Ramos (cell line): ENCODE results near the gene M1AP.

Experiments used
- in situ Hi-C: fragments of 300-500 bp; cut with MboI; formaldehyde crosslinking; loops from one replicate; pipeline ENCODE4 v1.14.3; 2022; ENCODE audit warnings: low sequenced_read_pairs; ENCODE audit not compliant: unreplicated experiment

Gene M1AP

DNA sequence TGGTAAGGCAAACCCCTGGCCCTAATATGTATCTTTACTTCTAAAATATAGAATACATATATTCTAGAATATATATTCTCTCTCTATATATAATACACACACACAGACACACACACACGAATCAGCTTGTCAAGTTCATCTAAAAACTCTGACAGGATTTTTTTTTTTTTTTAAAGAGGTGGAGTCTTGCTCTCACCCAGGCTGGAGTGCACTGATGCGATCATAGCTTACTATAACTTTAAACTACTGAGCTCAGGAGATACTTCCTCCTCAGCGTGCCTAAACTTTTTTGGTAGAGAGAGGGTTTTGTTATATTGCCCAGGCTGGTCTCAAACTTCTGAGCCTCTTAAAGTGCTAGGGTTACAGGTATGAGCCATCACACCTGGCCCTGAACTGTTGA lies 48.5 kb downstream of the M1AP start:
- in situ Hi-C loops, result no loop called here

- in situ Hi-C loops, result no loop called here
Observed at GRCh38 chr2:74597410-74597809, 50.7 kb downstream of the M1AP start.

DNA sequence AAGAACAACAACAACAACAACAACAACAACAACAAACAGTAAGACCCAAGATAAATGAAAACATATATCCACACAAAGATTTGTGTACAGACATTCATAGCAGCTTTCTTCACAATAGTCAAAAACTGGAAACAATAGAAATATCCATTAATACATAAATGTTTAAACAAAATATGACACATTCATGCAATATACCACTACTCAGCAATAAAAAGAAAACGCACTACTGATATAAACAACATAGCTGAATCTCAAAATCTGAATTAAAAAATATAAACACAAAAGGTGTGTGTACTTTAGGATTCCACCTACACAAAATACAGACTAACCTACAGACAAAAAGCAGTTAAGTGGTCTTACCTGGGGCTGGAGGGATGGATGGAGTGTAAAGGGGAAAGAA lies 51.5 kb downstream of the M1AP start:
- in situ Hi-C loops, result no loop called here

DNA sequence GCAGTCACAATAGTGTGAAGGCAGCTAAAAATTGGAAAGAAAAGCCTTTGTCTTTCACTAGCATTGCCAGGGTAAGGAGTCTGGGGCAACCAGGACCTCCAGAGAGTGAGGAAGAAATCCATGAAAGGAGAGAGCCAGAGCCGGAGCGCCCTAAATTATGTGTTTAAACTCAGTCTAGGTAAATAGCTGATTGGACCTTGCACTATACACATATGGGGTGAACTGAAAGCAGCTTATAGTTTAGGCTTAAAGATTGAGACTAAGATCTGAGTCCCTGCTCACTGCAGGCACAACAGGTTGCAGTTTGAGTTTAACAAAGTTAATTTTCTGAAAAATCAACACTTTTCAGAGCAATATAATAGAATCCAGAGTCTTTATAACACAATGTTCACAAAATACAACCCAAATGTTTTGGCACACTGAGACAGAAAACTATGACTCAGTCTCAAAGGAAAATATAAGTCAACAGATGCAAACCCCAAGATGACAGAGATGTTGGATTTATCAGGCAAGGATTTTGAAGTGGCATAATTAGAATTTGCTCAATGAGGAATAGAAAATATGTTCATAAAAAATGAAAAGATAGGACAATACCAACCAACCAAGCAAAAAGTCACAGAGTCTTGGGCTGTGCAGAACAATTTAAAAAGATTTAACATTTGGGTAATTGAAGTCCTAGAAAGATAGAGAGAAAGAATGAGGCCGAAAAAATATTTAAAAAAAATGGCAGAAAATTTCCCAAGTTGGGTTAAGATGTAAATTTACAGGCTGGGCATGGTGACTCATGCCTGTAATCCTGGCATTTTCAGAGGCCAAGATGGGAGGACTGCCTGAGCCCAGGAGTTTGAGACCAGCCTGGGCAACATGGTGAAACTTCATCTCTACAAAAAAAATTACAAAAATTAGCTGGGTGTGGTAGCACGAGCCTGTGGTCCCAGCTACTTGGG lies 54.0 kb downstream of the M1AP start:
- in situ Hi-C loops, result no loop called here

GRCh38 chr2:74588664-74589063 lies 59.5 kb downstream of the M1AP start:
- in situ Hi-C loops, result no loop called here

DNA sequence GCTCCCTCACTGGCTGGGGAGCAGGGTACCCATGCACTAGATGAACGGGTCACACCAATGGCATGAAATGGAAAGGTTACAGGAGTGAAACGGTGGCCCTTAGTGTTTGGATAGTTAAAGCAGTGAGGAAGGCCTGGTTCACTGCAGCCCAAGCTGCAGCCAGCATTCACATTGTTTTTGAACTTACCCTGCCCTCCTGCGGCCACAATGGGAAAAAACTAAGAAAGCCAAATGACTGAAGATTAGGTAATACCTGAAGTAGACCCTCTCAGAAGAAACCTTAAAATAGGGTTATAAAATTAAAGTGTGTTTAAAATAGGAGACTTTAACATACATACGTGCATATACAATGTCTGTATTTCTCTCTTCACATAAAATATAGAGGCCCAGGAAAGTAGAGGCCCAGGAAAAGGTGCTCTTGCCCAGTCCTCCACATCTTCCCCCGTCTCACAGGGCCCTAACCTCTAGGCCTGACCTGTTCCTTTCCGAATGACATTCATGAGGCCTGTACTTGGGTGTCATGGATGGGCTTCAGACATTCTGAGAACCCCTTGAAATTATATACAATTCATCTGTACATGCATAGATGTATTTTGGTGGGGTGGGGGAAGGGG lies 60.4 kb downstream of the M1AP start:
- in situ Hi-C loops, result no loop called here

DNA sequence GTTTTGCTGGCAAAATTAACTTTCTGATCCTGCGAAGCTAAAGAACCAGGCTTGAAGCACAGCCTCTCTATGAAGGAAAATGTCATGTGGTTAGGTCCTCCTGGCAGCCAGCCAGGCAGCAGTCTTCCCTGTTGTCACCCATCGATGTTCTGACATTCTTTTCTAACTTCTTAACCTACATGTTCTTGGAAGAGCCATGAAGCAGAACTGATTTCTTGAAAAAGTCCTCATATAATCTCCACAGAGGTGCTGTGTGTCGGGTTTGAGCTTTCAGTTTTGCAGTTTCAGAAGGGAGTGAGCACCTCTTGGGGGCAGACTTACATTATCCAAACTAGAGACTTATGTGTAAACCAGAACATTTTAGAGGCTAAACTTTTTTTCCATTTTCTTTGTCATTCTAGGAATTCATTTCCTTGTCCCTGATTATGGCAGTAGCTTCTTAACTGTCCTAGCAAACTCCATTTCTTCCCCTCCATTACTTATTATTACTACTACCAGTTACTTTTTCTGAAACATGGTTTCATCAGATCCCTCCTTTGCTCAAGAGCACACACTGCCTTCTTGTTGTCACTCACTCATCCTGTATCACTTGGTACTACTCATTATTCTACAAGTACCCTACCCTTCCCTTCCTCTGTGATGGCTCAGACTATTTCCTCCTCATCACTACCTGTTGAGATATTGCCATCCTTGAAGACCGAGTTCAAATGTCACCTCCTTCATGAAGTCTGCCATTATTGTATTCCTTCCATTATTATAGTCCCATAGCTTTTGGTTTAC lies 62.5 kb downstream of the M1AP start:
- in situ Hi-C loops, result no loop called here

DNA sequence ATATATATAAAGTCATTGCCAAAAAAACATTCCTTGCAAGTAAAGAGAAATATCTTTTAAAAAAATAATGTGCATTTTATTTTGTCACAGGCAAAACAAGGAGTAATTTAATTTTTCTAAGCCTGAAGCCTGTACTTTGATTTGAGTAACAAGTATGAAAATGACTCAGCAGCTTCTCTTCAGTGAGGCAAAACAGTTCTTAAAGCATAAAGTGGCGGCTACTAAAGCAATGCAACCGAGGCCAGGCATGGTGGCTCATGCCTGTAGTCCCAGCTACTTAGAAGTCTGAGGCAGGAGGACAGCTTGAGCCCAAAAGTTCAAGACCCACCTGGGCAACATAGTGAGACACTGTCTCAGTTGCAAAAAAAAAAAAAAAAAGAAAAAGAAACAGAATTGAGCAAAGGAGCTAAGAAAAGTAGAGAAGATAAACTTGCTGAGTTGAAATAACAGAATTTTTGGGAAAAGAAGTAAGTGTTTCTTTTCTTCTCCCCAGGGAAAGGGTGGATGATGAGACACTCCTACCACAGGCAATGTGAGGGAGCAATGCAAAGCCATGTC lies 64.0 kb downstream of the M1AP start:
- in situ Hi-C loops, result no loop called here

GRCh38 chr2:74583504-74583903 lies 64.6 kb downstream of the M1AP start:
- in situ Hi-C loops, result no loop called here

DNA sequence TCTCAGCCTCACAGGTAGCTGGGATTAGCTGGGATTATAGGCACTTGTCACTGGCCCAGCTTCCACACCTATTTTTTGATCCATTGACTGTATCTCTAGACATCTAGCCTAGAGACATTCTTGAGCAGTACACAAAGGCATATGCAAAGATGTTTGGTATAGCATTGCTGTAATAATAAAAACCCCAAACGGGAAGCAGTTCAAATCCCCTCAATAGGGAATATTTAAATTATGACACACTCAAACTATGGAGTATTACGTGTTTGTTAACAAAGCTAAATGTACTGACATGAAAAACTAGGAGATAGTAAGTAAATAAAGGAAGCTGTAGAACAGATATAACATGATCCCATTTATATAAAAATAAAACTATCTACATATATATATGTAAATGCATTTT lies 65.9 kb downstream of the M1AP start:
- in situ Hi-C loops, result no loop called here

DNA sequence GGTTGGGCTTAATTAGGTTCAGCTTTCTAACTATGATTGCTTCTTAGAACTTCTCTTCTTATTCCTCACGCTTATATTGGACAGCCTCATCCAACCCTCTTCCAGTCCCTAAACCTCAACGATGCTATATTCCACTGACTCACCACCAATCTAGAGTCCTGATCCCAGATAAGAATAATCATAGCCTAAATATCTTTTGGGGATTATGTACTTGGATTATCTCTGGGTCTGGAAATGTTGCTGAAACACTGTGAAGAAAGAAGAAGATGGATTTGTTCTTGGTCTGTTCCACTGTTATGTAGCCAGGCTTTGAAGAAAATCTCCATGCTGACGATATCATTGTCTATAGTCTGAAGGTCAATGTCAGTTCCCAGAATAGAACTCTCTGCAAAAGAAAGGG lies 66.7 kb downstream of the M1AP start:
- in situ Hi-C loops, result no loop called here

DNA sequence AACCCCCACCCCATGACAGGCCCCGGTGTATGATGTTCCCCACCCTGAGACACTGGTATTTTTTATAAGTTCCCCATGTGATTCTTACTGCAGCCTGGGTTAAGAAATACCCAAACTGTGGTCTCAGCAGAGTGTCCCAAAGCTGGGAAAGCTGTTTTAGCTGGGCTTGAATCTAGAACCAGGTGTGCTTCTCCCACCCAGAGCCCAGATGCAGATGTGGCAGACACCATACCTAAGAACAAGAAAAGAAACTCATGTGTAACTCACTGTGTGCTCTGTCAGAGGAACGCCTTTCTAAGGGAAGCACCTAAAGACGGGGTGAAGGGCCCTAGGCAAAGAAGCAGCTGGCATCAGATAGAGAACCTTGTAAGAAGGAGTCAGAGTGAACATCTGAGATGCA lies 69.7 kb downstream of the M1AP start:
- in situ Hi-C loops, result no loop called here

- in situ Hi-C loops, result no loop called here
Observed at GRCh38 chr2:74577448-74577847, 70.7 kb downstream of the M1AP start.

DNA sequence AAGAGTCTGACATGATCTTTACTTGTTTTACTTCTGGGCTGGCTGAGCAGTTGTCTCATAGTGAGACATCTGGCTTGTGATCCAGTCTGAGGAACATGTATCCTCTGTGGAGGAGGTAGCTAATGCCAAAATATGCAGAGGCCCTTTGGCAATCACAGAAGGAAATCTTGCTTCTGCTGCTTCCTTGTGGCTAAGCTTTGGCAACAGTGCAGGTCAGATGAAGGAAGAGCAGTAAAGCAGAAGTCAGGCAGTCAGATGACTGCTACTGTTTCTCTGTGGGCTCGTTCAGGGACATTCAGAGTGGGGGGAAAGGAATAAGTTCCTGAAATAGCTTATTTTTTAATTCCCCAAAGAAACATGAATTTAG lies 71.3 kb downstream of the M1AP start:
- in situ Hi-C loops, result no loop called here

- in situ Hi-C loops, result no loop called here
Observed at GRCh38 chr2:74576211-74576862, 71.8 kb downstream of the M1AP start.

GRCh38 chr2:74575320-74575719 lies 72.8 kb downstream of the M1AP start:
- in situ Hi-C loops, result no loop called here

DNA sequence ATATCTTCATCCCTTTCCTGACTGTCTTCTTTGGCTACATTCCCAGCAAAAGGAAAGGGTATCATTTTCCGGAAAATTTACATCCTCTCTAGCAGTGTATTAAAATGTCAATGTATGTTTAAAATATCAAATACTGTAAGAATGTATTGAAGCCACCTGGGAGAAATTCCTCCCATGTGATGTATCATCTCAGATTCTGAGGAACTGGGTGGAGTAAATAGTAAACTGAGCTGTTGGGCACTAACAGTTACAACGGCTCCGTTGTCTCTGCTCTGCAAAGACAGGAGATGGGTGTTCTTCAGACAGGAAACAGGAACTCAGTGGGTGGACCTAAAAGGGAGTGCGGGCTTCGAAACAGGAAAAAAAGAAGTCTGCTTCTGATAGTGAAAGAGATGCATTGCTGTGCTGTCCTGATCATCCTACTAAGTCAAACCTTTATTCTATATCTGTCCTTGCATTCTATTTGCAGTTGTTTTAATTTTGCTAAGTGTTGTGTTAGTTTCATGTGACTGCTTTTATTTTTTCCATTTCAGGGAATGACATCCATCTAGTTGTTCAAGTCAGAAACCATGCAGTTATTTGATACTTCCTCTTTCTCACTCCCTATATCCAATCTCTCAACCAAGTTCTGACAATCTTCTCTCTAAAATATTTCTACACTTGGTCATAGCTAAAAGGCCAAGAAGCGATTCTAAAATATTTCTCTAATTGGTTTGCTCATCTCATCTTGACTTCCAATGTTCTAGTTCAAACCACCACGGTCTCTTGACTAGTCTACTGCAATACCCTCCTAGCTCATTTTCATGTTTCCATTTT lies 74.2 kb downstream of the M1AP start:
- in situ Hi-C loops, result no loop called here

- in situ Hi-C loops, result no loop called here
Observed at GRCh38 chr2:74572178-74572925, 75.8 kb downstream of the M1AP start.

DNA sequence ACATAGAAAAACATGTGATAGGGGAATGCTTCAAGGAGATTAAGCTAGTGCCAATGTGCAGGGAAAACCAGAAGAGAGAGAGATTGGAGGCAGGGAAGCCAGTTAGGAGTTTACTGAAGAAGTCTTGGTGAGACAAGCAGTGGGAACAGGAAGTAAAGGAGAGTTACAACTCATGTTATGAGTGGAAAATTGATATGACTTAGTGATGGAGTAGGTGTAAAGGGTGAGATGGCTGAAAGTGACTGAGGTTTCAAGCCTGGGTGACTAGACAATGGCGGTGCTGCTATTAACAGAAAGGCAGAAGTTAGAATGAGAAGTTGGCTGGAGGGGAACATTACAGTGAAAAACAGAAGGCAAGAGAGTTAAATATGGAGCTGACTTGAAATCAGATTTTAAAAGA lies 77.1 kb downstream of the M1AP start:
- in situ Hi-C loops, result no loop called here
